Testis (tissue), 2 donors: ENCODE results near the gene ADAMTSL2.

ENCODE experiments used
- POLR2A ChIP-seq: fragments of 450-650 bp; IDR thresholded peaks from one replicate; pipeline ENCODE4 v1.6.1; 2017; ENCODE audit warnings: antibody characterized with exemption, mild to moderate bottlenecking, moderate library complexity
- TF ChIP-seq, protein P1 (sequence below), 3 experiments: fragments of 450-650 bp in 2 of 3; fragments of 200-600 bp in 1 of 3; sonication (generic) in 1 of 3; IDR thresholded peaks; one replicate each; pipeline ENCODE4 v1.5.1; 2016 to 2019; ENCODE audit warnings: antibody characterized with exemption in 3 of 3, mild to moderate bottlenecking in 2 of 3, moderate library complexity in 1 of 3

GRCh38 chr9:133600739-133601138 lies 66.2 kb downstream of the ADAMTSL2 start:
- TF ChIP-seq, protein P1, sequence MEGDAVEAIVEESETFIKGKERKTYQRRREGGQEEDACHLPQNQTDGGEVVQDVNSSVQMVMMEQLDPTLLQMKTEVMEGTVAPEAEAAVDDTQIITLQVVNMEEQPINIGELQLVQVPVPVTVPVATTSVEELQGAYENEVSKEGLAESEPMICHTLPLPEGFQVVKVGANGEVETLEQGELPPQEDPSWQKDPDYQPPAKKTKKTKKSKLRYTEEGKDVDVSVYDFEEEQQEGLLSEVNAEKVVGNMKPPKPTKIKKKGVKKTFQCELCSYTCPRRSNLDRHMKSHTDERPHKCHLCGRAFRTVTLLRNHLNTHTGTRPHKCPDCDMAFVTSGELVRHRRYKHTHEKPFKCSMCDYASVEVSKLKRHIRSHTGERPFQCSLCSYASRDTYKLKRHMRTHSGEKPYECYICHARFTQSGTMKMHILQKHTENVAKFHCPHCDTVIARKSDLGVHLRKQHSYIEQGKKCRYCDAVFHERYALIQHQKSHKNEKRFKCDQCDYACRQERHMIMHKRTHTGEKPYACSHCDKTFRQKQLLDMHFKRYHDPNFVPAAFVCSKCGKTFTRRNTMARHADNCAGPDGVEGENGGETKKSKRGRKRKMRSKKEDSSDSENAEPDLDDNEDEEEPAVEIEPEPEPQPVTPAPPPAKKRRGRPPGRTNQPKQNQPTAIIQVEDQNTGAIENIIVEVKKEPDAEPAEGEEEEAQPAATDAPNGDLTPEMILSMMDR (IDR thresholded peaks at IDR 0.05): no peak
- no peak for TF ChIP-seq POLR2A
